KMS-11 (cell line): ENCODE measurements around the gene SRL.

Experiments used
- H2AFZ ChIP-seq: fragments of 200-600 bp; sonication (generic); 2 replicates; pipeline ENCODE4 v1.6.1; 2016; ENCODE audit warnings: antibody characterized with exemption, mixed run types, low read depth
- H3K27ac ChIP-seq: fragments of 200-600 bp; sonication (generic); 2 replicates; pipeline ENCODE4 v1.6.1; 2016; ENCODE audit warnings: mild to moderate bottlenecking, mixed run types
- H3K27me3 ChIP-seq: fragments of 200-600 bp; sonication (generic); 2 replicates; pipeline ENCODE4 v1.6.1; 2017; ENCODE audit warnings: mild to moderate bottlenecking, low read depth, mixed run types, moderate library complexity; ENCODE audit not compliant: insufficient read depth
- H3K36me3 ChIP-seq: fragments of 200-600 bp; sonication (generic); 2 replicates; pipeline ENCODE4 v1.6.1; 2017; ENCODE audit warnings: mild to moderate bottlenecking, mixed run types; ENCODE audit not compliant: insufficient read depth
- H3K4me1 ChIP-seq: fragments of 200-600 bp; sonication (generic); 2 replicates; pipeline ENCODE4 v1.6.1; 2016; ENCODE audit warnings: mild to moderate bottlenecking, low read depth, mixed run types; ENCODE audit not compliant: poor library complexity, severe bottlenecking
- H3K4me2 ChIP-seq: fragments of 200-600 bp; sonication (generic); 2 replicates; pipeline ENCODE4 v1.7.0; 2016; ENCODE audit warnings: mild to moderate bottlenecking, mixed run types
- H3K4me3 ChIP-seq: fragments of 200-600 bp; sonication (generic); IDR thresholded peaks from 2 replicates; pipeline ENCODE4 v1.6.1; 2017; ENCODE audit warnings: low read depth, low read length, mixed read lengths; ENCODE audit not compliant: insufficient read depth
- H3K79me2 ChIP-seq: fragments of 200-600 bp; sonication (generic); 2 replicates; pipeline ENCODE4 v1.6.1; 2016; ENCODE audit warnings: low read depth, mixed run types; ENCODE audit not compliant: insufficient read depth
- H3K9ac ChIP-seq: fragments of 200-600 bp; sonication (generic); 2 replicates; pipeline ENCODE4 v1.6.1; 2016; ENCODE audit warnings: mild to moderate bottlenecking, mixed run types
- H4K20me1 ChIP-seq: fragments of 200-600 bp; sonication (generic); 2 replicates; pipeline ENCODE4 v1.6.1; 2016; ENCODE audit warnings: mild to moderate bottlenecking, mixed run types; ENCODE audit not compliant: insufficient read depth
- TF ChIP-seq, protein P1 (sequence below): fragments of 200-600 bp; sonication (generic); conservative IDR thresholded peaks from 2 replicates; pipeline ENCODE4 v1.6.1; 2017; ENCODE audit warnings: low read depth, mild to moderate bottlenecking, antibody characterized with exemption, low read length, moderate library complexity, mixed read lengths

SRL gene

DNA sequence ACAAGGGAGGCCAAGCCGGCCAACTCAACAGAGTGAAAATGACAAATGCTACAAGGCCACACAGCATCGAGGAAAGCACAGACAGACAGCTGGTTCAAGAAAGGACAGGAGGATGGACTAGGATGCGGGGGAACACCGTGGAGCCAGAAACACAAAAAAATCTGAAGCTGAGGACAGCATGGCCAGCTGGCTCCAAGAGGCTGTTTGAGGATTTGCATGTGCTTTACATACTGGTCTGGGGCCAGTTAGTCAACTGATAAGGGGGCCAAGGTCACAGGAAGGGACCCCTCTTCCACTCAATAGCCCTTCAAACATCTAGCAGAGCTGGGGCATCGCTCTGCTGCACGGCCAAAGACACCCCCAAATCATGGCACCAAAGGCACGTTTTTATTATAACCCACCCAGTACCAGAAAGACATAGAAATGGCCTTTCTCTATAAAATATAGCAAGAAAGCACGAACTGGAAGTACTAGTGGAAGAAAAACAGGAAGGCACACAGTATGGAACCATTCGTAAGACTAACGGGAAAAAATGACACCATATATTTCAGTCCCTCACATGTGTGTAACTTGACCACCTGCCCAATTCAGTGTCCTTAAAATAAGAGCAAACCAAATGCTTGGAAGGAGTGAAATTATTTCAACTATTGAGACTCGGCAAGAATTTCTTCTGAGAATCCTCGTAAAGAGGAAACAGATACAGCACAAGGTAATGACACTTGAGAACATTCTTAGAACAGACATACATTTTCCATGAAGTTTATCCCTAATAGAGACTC lies 7.8 kb upstream of the SRL start:
- Histone ChIP-seq H3K4me3 (no peak overlapping the region), H3K36me3 (no peaks in the 10 kb centered on the region), H3K4me1 (no peaks in the 10 kb centered on the region), H4K20me1 (no peaks in the 10 kb centered on the region), H3K27me3 (no peaks in the 10 kb centered on the region), H2AFZ (no peak overlapping the region), H3K27ac (no peak overlapping the region), H3K9ac (no peak overlapping the region), H3K79me2 (no peaks in the 10 kb centered on the region), H3K4me2 (no peak overlapping the region)
- TF ChIP-seq, protein P1, sequence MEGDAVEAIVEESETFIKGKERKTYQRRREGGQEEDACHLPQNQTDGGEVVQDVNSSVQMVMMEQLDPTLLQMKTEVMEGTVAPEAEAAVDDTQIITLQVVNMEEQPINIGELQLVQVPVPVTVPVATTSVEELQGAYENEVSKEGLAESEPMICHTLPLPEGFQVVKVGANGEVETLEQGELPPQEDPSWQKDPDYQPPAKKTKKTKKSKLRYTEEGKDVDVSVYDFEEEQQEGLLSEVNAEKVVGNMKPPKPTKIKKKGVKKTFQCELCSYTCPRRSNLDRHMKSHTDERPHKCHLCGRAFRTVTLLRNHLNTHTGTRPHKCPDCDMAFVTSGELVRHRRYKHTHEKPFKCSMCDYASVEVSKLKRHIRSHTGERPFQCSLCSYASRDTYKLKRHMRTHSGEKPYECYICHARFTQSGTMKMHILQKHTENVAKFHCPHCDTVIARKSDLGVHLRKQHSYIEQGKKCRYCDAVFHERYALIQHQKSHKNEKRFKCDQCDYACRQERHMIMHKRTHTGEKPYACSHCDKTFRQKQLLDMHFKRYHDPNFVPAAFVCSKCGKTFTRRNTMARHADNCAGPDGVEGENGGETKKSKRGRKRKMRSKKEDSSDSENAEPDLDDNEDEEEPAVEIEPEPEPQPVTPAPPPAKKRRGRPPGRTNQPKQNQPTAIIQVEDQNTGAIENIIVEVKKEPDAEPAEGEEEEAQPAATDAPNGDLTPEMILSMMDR, result no peak

DNA sequence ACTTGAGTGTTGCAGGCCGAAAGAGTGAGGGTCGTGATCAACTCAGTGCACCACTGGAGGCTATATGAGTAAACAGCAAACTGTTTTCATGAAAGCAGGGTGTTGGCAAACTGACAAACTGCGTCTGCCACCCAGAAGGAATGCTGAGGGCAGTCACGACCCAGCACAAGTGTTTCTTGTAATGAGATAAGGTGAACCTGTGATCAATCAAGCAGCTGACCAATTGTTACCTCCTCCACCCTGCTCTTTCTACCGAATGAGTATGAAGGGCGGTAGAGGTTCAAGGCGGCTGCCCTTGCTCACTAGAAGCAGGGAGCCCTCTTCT lies 5.5 kb upstream of the SRL start:
- Histone ChIP-seq H3K9ac (no peak overlapping the region), H3K4me2 (no peak overlapping the region), H3K27ac (no peak overlapping the region), H3K27me3 (no peaks in the 10 kb centered on the region), H4K20me1 (no peaks in the 10 kb centered on the region), H3K4me3 (no peak overlapping the region), H3K79me2 (no peaks in the 10 kb centered on the region), H3K4me1 (peaks cover 11% of the 10 kb centered on the region), H2AFZ (no peak overlapping the region), H3K36me3 (no peaks in the 10 kb centered on the region)
- TF ChIP-seq, protein P1, result no peak

DNA sequence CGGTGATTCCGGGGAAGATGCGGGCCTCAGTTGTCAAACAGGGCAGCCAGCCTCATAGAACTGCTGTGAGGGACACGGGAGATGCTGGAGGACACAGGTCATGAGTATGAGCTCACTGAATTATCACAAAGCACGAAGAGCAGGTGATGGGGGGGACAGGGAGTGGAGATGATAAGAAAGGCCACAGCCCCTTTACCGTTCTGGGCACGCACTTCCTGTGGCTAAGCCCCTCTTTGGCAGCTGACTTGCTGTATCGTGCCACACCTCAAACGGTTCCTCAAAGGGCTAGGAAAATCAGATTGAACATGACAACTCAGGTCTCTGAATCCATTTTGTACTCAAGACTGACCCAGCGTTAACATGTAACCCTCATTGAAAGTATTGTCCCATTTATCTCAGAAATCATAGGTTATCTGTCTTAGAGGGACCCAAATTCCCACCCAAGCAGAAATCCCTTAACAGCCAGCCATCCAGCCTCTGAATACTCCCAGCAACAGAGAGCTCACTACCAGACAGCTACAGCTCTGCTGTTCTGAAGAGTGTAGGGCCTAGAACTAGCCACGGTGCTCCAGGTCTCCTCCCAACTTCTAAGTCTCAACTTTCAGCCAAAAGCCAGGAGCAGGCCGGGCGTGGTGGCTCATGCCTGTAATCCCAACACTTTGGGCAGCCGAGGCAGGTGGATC lies 5.0 kb upstream of the SRL start:
- Histone ChIP-seq H3K36me3 (no peaks in the 10 kb centered on the region), H2AFZ (no peak overlapping the region)

GRCh38 chr16:4245077-4245791 lies 3.4 kb upstream of the SRL start:
- TF ChIP-seq, protein P1, result no peak
- H2AFZ ChIP-seq, result no peak overlapping the region
- H3K36me3 ChIP-seq, result no peaks in the 10 kb centered on the region
- no peak overlapping the region for H3K4me2 ChIP-seq
- no peaks in the 10 kb centered on the region for H3K79me2 ChIP-seq
- no peaks in the 10 kb centered on the region for H3K27me3 ChIP-seq
- H3K4me1 ChIP-seq, result peaks cover 11% of the 10 kb centered on the region
- no peak overlapping the region for H3K9ac ChIP-seq
- no peak overlapping the region for H3K27ac ChIP-seq
- no peaks in the 10 kb centered on the region for H4K20me1 ChIP-seq
- H3K4me3 ChIP-seq, result no peak overlapping the region

More for the DNA sequence above, 5.0 kb upstream of the SRL start:
- no peak overlapping the region for H3K4me2 ChIP-seq
- H3K9ac ChIP-seq, result no peak overlapping the region
- no peaks in the 10 kb centered on the region for H3K79me2 ChIP-seq
- no peak overlapping the region for H3K27ac ChIP-seq
- peaks cover 11% of the 10 kb centered on the region for H3K4me1 ChIP-seq
- no peaks in the 10 kb centered on the region for H4K20me1 ChIP-seq
- TF ChIP-seq, protein P1, result no peak
- no peak overlapping the region for H3K4me3 ChIP-seq
- H3K27me3 ChIP-seq, result no peaks in the 10 kb centered on the region
